Cardiac muscle cell (in vitro differentiated cells and primary cell): ENCODE measurements around the gene ARID4B. TPM values are rescaled to one million over a fixed set of nuclear protein-coding genes. Genes with fewer than 3 reads are reported as not detected.
"Not testable (repeated sequence)": the region's sequence is repeated elsewhere in the genome, so short reads cannot be mapped to it uniquely, and the experiment has no call there.

Experiments
- DNase-seq, 2 donors: peaks; one replicate each; pipeline versions ENCODE4 v3.0.0 to v3.0.0-alpha.2; 2010 to 2017; ENCODE audit warnings: low read depth in 1 of 2, low spot score in 1 of 2
- H3K27ac ChIP-seq: fragments of 200-600 bp; sonication (generic); 2 replicates; pipeline ENCODE4 v1.5.1; 2016
- H3K27me3 ChIP-seq: fragments of 200-600 bp; sonication (generic); 2 replicates; pipeline ENCODE4 v1.6.0; 2016; ENCODE audit warnings: control low read depth
- H3K36me3 ChIP-seq: fragments of 200-600 bp; sonication (generic); 2 replicates; pipeline ENCODE4 v1.5.1; 2016; ENCODE audit warnings: control low read depth
- H3K4me1 ChIP-seq: fragments of 200-600 bp; sonication (generic); 2 replicates; pipeline ENCODE4 v1.8.1; 2017; ENCODE audit warnings: low read depth, mild to moderate bottlenecking, mixed run types
- H3K4me3 ChIP-seq: fragments of 200-600 bp; sonication (generic); 2 replicates; pipeline ENCODE4 v1.5.1; 2016; ENCODE audit warnings: mild to moderate bottlenecking
- H3K9me3 ChIP-seq: fragments of 200-600 bp; sonication (generic); 2 replicates; pipeline ENCODE4 v1.5.1; 2017; ENCODE audit warnings: low read depth, mild to moderate bottlenecking, control low read depth
- CTCF ChIP-seq: IDR thresholded peaks from 2 replicates; pipeline ENCODE4 v1.5.1; 2012; ENCODE audit warnings: low read depth, mild to moderate bottlenecking, low read length
- polyA plus RNA-seq: library from polyadenylated mRNA; unstranded; fragments of >200 nt; fragmentation: Nextera tagmentation; extraction: Ambion mirVana; gene quantifications from 2 replicates; pipeline ENCODE4 v1.2.1, GENCODE V29; 2016
- total RNA-seq: library from RNA; depleted of rRNA; stranded (reverse); fragments of >200 nt; gene quantifications from 2 replicates; pipeline ENCODE4 v1.2.3, GENCODE V29; 2016

Gene ARID4B
- total and polyA plus RNA-seq, 2 experiments from 2014 or later, result 33.8 to 37.9 TPM

GRCh38 chr1:235284231-235284769, 43.7 kb downstream of the ARID4B start:
- Histone ChIP-seq H3K36me3 (no peaks in the 10 kb centered on the region), H3K9me3 (no peaks in the 10 kb centered on the region), H3K27ac (no peak overlapping the region), H3K4me3 (no peak overlapping the region), H3K27me3 (no peaks in the 10 kb centered on the region), H3K4me1 (peaks cover 6% of the 10 kb centered on the region)
- no peak for TF ChIP-seq CTCF
- DNase-seq, result no peak

- H3K4me3 ChIP-seq, H3K4me1 ChIP-seq, H3K36me3 ChIP-seq, H3K9me3 ChIP-seq, H3K27me3 ChIP-seq, H3K27ac ChIP-seq, DNase-seq: not testable (repeated sequence)
These were observed 44.3 kb downstream of the ARID4B start for GRCh38 chr1:235283636-235284035.

GRCh38 chr1:235280467-235280866, 47.5 kb downstream of the ARID4B start:
- no peaks in the 10 kb centered on the region for H3K36me3 ChIP-seq
- no peak for DNase-seq
- H3K27me3 ChIP-seq, result no peaks in the 10 kb centered on the region
- H3K9me3 ChIP-seq, result no peaks in the 10 kb centered on the region
- no peak overlapping the region for H3K27ac ChIP-seq
- TF ChIP-seq CTCF, result no peak
- H3K4me1 ChIP-seq, result peaks cover 7% of the 10 kb centered on the region
- no peak overlapping the region for H3K4me3 ChIP-seq

- Histone ChIP-seq H3K4me1 (peaks cover 7% of the 10 kb centered on the region), H3K27me3 (no peaks in the 10 kb centered on the region), H3K9me3 (no peaks in the 10 kb centered on the region), H3K27ac (peak overlapping the region; percentile 30), H3K4me3 (no peak overlapping the region), H3K36me3 (no peaks in the 10 kb centered on the region)
- TF ChIP-seq CTCF, result no peak
- DNase-seq, result peak in 1 of 2 donors; percentile 10
These were observed 48.3 kb downstream of the ARID4B start for GRCh38 chr1:235279694-235280093.

GRCh38 chr1:235278915-235279292, 49.1 kb downstream of the ARID4B start:
- DNase-seq, result no peak
- H3K27ac ChIP-seq, result peak overlapping the region; percentile 30
- peaks cover 7% of the 10 kb centered on the region for H3K4me1 ChIP-seq
- no peaks in the 10 kb centered on the region for H3K36me3 ChIP-seq
- no peaks in the 10 kb centered on the region for H3K27me3 ChIP-seq
- no peak overlapping the region for H3K4me3 ChIP-seq
- TF ChIP-seq CTCF, result no peak
- no peaks in the 10 kb centered on the region for H3K9me3 ChIP-seq

GRCh38 chr1:235278233-235278914, 49.6 kb downstream of the ARID4B start:
- Histone ChIP-seq H3K27me3 (no peaks in the 10 kb centered on the region), H3K9me3 (no peaks in the 10 kb centered on the region), H3K4me1 (peaks cover 7% of the 10 kb centered on the region), H3K36me3 (no peaks in the 10 kb centered on the region), H3K27ac (peak overlapping the region; percentile 30), H3K4me3 (no peak overlapping the region)
- no peak for DNase-seq
- TF ChIP-seq CTCF, result no peak
